ENCODE measurements around the gene CD99.

DNA sequence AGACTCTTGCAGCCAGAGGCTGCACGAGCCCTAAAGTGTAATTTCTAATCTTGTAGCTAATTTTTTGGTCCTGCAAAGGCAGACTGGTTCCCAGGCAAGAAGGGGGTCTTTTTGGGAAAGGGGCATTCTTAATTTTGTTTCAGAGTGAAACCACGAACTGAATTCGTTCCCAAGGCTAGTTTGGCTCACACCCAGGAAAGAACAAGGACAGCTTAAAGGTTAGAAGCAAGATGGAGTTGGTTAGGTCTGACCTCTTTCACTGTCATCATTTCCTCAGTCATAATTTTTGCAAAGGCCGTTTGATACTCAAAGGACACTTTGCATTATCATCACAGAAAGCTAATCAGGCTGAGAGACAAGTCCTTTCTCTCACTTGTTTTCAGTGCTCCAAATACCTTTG is 91.7 kb downstream of the CD99 start:
- TF ChIP-seq, protein P1, sequence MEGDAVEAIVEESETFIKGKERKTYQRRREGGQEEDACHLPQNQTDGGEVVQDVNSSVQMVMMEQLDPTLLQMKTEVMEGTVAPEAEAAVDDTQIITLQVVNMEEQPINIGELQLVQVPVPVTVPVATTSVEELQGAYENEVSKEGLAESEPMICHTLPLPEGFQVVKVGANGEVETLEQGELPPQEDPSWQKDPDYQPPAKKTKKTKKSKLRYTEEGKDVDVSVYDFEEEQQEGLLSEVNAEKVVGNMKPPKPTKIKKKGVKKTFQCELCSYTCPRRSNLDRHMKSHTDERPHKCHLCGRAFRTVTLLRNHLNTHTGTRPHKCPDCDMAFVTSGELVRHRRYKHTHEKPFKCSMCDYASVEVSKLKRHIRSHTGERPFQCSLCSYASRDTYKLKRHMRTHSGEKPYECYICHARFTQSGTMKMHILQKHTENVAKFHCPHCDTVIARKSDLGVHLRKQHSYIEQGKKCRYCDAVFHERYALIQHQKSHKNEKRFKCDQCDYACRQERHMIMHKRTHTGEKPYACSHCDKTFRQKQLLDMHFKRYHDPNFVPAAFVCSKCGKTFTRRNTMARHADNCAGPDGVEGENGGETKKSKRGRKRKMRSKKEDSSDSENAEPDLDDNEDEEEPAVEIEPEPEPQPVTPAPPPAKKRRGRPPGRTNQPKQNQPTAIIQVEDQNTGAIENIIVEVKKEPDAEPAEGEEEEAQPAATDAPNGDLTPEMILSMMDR (IDR thresholded peaks at IDR 0.05): no peak
- TF ChIP-seq POLR2A (IDR thresholded peaks at IDR 0.05): no peak
